B cell (primary cell): ENCODE measurements around the gene KMT2A.

Source experiments
- EZH2 ChIP-seq: IDR thresholded peaks from 2 replicates; pipeline ENCODE4 v1.6.1; 2012; ENCODE audit warnings: borderline replicate concordance, low read depth, mild to moderate bottlenecking, moderate library complexity, low read length; ENCODE audit not compliant: insufficient read depth, poor library complexity, severe bottlenecking
- TF ChIP-seq, protein P1 (sequence below): fragments of 200-600 bp; IDR thresholded peaks from one replicate; pipeline ENCODE4 v1.8.0; 2022; ENCODE audit warnings: antibody characterized with exemption, mild to moderate bottlenecking

DNA sequence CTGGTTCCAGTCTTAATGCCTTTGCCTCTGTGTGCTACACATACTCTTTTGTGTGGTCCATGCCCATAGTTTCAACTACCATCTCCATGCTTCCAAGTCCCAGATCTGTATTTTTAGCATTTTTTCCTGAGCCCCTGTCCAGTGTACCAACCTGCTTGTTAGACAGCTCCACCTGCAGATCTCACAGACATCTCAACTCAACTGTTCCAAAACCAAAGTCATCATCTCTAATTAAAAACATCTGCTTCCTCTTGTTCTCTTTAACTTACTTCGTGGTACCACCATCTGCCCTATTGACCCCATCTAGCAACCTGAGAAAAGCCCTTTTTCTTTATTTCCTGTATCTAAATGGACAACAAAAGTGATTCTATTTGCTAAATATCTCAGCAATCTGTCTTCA, 8.6 kb upstream of the KMT2A start:
- TF ChIP-seq, protein P1, sequence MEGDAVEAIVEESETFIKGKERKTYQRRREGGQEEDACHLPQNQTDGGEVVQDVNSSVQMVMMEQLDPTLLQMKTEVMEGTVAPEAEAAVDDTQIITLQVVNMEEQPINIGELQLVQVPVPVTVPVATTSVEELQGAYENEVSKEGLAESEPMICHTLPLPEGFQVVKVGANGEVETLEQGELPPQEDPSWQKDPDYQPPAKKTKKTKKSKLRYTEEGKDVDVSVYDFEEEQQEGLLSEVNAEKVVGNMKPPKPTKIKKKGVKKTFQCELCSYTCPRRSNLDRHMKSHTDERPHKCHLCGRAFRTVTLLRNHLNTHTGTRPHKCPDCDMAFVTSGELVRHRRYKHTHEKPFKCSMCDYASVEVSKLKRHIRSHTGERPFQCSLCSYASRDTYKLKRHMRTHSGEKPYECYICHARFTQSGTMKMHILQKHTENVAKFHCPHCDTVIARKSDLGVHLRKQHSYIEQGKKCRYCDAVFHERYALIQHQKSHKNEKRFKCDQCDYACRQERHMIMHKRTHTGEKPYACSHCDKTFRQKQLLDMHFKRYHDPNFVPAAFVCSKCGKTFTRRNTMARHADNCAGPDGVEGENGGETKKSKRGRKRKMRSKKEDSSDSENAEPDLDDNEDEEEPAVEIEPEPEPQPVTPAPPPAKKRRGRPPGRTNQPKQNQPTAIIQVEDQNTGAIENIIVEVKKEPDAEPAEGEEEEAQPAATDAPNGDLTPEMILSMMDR: no peak
- no peak for TF ChIP-seq EZH2
